ENCODE data around the gene EML3. TPM values are rescaled to one million over a fixed set of nuclear protein-coding genes. Genes with fewer than 3 reads are reported as not detected.
"Not testable (repeated sequence)": the region's sequence is repeated elsewhere in the genome, so short reads cannot be mapped to it uniquely, and the experiment has no call there.

The EML3 gene
- polyA plus RNA-seq, 5 donors = 32.6 to 57.4 (median 49.5) TPM

GRCh38 chr11:62621567-62622470 is 9.2 kb upstream of the EML3 start, which contains the start of gene B3GAT3:
Gene B3GAT3, minus strand, starts transcription at chr11:62621986. Its CDS starts 39 bp downstream, at chr11:62621947.
- DNase-seq = peak; percentile 98 to 99

- DNase-seq = no peak
Observed at GRCh38 chr11:62621027-62621566, 8.5 kb upstream of the EML3 start.

GRCh38 chr11:62616957-62617356 is 4.4 kb upstream of the EML3 start:
- DNase-seq = not testable (repeated sequence)

GRCh38 chr11:62615521-62615920 is 2.9 kb upstream of the EML3 start:
- DNase-seq = no peak

- DNase-seq = no peak
Observed at GRCh38 chr11:62614275-62614674, 1.7 kb upstream of the EML3 start.

GRCh38 chr11:62613291-62613778 is 760 bp upstream of the EML3 start:
- DNase-seq = no peak

- DNase-seq = peak; percentile 62 to 71
Observed at GRCh38 chr11:62611705-62612365, 740 bp downstream of the EML3 start.

- DNase-seq = no peak
Observed at GRCh38 chr11:62610814-62611704, 1.5 kb downstream of the EML3 start.

GRCh38 chr11:62610403-62610802 is 2.2 kb downstream of the EML3 start:
- no peak for DNase-seq

- no peak for DNase-seq
Observed at GRCh38 chr11:62608776-62609175, 3.8 kb downstream of the EML3 start.

GRCh38 chr11:62607714-62608113 is 4.9 kb downstream of the EML3 start:
- no peak for DNase-seq

GRCh38 chr11:62605902-62606301 is 6.7 kb downstream of the EML3 start:
- no peak for DNase-seq

GRCh38 chr11:62605467-62605866 is 7.1 kb downstream of the EML3 start:
- no peak for DNase-seq

- DNase-seq = no peak
Observed at GRCh38 chr11:62604460-62605120, 8.0 kb downstream of the EML3 start.

- DNase-seq = no peak
Observed at GRCh38 chr11:62603776-62604299, 8.7 kb downstream of the EML3 start.

- no peak for DNase-seq
Observed at GRCh38 chr11:62603072-62603408, 9.5 kb downstream of the EML3 start.

GRCh38 chr11:62602141-62603071 is 10.2 kb downstream of the EML3 start:
- DNase-seq = peak; percentile 50 to 72

- DNase-seq = peak; percentile 97 to 98
Observed at GRCh38 chr11:62601372-62602140, 11.0 kb downstream of the EML3 start, which contains the start of gene MTA2. Gene MTA2, minus strand, starts transcription at chr11:62601865. Its CDS starts 415 bp downstream, at chr11:62601450.

- no peak for DNase-seq
Observed at GRCh38 chr11:62601122-62601371, 11.5 kb downstream of the EML3 start.
